Fibroblast of villous mesenchyme (primary cell): ENCODE data around the gene ASIC2. TPM values are rescaled to one million over a fixed set of nuclear protein-coding genes. Genes with fewer than 3 reads are reported as not detected.

ENCODE experiments used
- DNase-seq: peaks from one replicate; pipeline ENCODE4 v3.0.0-alpha.2; 2010; ENCODE audit warnings: low read depth
- H3K4me3 ChIP-seq: 2 replicates; pipeline ENCODE4 v1.5.1; 2011; ENCODE audit warnings: low read depth, mild to moderate bottlenecking, low read length
- total RNA-seq: library from RNA; depleted of rRNA; stranded (reverse); fragments of >200 nt; gene quantifications from 2 replicates; pipeline ENCODE4 v1.2.3, GENCODE V29; 2012
- TF ChIP-seq, protein P1 (sequence below): IDR thresholded peaks from 2 replicates; pipeline ENCODE4 v1.5.1; 2012; ENCODE audit warnings: low read depth, mild to moderate bottlenecking, low read length; ENCODE audit not compliant: insufficient read depth

ASIC2 gene
- total RNA-seq, 1 donor, result not detected

GRCh38 chr17:33072421-33073161 lies 220.5 kb downstream of the ASIC2 start:
- H3K4me3 ChIP-seq, result no peak overlapping the region
- TF ChIP-seq, protein P1, sequence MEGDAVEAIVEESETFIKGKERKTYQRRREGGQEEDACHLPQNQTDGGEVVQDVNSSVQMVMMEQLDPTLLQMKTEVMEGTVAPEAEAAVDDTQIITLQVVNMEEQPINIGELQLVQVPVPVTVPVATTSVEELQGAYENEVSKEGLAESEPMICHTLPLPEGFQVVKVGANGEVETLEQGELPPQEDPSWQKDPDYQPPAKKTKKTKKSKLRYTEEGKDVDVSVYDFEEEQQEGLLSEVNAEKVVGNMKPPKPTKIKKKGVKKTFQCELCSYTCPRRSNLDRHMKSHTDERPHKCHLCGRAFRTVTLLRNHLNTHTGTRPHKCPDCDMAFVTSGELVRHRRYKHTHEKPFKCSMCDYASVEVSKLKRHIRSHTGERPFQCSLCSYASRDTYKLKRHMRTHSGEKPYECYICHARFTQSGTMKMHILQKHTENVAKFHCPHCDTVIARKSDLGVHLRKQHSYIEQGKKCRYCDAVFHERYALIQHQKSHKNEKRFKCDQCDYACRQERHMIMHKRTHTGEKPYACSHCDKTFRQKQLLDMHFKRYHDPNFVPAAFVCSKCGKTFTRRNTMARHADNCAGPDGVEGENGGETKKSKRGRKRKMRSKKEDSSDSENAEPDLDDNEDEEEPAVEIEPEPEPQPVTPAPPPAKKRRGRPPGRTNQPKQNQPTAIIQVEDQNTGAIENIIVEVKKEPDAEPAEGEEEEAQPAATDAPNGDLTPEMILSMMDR, result no peak
- DNase-seq, result no peak

GRCh38 chr17:33071656-33072055 lies 221.4 kb downstream of the ASIC2 start:
- no peak for DNase-seq
- no peak overlapping the region for H3K4me3 ChIP-seq
- TF ChIP-seq, protein P1, result no peak

GRCh38 chr17:33057564-33057963 lies 235.5 kb downstream of the ASIC2 start:
- H3K4me3 ChIP-seq, result no peak overlapping the region
- TF ChIP-seq, protein P1, result no peak
- no peak for DNase-seq

DNA sequence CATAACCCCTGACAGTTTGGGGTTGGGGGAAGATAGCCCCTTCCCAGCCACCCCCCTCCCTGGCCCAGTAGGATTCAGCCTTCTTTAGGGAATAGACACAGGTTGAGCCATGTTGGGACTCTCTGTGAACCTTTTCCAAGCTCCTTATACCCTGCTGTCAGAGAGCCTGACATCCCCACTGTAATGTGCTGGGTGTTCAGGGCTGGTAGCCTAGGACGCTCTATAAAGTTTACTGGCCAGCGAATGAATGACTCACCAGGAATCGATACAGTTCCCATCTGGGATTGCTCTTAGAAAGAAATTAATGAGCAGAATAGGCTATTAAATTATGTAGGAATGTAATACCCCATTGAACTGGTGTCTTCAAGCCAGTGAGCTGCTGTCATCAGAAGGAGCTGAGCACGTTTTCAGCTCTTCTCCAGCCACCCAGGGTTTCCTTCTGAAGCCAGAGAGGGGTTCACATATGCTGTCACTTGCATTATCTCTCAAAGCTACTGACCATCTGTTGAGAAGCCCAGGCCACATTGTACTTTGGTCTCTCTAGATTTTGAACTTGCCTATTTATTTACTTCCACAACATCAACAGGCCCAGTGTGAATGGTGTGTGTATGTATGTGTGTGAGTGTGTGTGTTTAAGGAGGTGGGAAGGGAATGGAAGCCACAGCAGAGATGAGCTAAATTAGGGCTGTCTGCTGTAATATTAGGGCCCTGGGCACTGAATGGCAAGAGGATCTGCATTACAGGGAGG lies 236.5 kb downstream of the ASIC2 start:
- no peak overlapping the region for H3K4me3 ChIP-seq
- DNase-seq, result no peak
- TF ChIP-seq, protein P1, result no peak

GRCh38 chr17:33055746-33056145 lies 237.3 kb downstream of the ASIC2 start:
- no peak for DNase-seq
- no peak overlapping the region for H3K4me3 ChIP-seq
- TF ChIP-seq, protein P1, result no peak

DNA sequence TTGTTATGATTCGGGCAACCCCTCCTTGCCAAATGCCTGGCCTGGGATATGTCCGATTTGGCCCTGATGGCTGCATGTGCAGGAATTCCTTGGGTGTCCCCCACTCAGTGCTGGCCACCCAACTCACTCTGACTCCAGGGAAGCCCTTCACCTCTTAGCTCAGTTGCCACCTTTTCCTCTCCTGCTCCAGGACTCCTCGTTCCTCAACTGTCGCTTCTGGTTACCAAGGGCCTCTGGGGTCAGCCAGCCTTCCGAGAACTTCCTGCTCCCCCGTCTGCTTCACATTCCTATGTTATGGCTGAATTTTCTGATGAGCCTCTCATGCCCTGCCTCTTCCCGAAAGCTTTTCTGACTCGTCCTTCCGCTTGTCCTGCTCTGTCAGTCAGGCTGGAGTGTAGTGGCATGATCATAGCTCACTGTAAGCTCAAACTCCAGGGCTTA lies 237.9 kb downstream of the ASIC2 start:
- H3K4me3 ChIP-seq, result no peak overlapping the region
- DNase-seq, result peak; percentile 6
- TF ChIP-seq, protein P1, result no peak

GRCh38 chr17:33054412-33054811 lies 238.7 kb downstream of the ASIC2 start:
- TF ChIP-seq, protein P1, result no peak
- H3K4me3 ChIP-seq, result no peak overlapping the region
- DNase-seq, result no peak
